GM18870 (cell line): ENCODE measurements around the gene HUS1B.

Experiments used
- ATAC-seq: cut with Tn5 transposase; IDR thresholded peaks from one replicate; pipeline ENCODE4 v1.9.1; 2021; ENCODE audit warnings: moderate library complexity; ENCODE audit not compliant: unreplicated experiment

The HUS1B gene

DNA sequence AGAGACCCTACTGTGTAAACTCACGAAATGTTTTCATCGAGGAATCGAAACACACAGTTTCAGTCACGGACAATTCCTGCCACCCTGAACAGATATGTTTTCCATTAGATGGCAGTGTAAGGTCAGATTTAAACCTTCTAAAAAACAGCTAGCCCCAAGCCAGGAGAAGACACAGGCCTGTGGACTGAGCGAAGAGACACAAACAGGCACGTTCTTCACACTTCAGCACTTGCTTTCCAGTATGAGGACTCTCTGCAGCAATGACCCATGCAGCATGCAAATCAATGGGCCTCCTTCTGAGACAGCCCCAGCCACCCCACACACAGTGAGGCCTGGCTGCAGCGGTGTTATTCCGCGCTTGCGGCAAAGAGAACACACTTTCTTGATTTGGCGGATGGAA, 31.9 kb downstream of the HUS1B start:
- no peak for ATAC-seq

DNA sequence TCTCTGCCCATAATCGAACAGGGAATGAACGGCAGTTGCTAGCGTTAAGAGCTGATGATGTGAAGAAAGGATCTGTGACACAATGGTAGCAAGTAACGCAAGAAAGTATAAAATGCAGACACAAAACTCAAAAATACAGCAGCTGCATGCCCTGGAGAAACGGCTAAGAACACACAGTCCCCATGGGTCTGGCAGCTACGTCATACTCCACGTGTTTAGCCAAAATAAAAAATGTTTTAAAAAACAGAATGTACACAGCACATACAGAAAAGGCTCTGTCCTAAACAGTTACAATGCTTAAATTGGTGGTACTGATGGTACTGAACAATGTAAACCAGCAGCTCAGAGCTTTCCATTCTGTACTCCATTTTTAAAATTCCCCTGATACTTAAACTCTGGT, 34.4 kb downstream of the HUS1B start:
- ATAC-seq, result no peak

DNA sequence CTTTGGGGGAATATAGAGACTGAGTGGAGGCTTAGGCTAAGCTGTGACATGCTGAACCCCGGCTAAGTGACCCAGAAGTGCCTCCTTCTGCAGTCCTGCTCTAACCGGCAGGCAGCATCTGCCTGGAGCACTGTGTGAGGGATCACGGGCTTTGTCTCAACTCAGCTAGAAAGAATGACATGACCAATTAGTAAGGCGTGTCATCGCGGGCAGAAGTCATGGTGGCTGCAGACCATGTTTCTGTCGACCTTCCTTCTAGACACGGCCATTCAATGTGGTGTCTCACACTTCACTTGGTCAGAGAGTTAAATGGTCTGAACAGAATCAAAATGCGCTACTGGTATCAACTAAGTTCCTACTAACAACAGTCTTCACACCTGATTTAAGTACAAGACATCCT, 35.0 kb downstream of the HUS1B start:
- no peak for ATAC-seq

DNA sequence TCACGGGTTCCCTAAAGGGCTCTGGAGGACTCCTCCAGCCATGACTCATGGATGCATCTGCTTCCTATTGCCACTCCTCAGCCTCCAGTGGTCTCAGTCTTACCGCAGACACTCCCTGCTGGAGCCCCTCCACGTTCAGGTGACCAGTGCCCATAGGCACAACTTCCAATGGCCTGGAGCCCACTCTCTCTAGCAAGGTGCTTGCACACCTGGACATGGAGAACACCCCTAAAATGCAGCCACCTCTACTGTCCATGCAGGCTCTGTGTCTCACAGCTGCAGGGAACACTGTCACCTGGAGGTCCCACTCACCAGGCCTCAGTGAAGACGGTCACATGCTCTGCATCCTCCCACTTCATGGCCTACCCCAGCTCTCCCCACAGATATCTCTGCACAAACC, 36.0 kb downstream of the HUS1B start:
- no peak for ATAC-seq

DNA sequence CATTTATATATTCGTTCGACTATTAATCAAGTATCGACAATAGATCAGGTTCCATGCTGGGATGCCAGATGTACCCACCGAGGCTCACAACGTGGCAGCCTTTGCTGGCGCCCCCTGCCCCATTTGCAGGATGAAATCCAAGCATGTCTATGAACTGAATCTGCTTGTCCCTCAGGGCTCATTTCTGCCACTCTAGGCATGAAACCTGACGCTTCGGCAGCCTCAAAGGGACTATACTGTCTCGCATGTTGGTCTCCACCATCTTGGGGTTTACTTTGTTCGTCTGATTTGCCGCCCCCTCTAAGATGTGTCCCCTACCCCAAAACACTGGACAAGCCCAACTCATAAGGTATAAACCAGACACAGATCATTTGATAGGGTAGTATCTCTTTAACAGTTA, 36.7 kb downstream of the HUS1B start:
- no peak for ATAC-seq

DNA sequence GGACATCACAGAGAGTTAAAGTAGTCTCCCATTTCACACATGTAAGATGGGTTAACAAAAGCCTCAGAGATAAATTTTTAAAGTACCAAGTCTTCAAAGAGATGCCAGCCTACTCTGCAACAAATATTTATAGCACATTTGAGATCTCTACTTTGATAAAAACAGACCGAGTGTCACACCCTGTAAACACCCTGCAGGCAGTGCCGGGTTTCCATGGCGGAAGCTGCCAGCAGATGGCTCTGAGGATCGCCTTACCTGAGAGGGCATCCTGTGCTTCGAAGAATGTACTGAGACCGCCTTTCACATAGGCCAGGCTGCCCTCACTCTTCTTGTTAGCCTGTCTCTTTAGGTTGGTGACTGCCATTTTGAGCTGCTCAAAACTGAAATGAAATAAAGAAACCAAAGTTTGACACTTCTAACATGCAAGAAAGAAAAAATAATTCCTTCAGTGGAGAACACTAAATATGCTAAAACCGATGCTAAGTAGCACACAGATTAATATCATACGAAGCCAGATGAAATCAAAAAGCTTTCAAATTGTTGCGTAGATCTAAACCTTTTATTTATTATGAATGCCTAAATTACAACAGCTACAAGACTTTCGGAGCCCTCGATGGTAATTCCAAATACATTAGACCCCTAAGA, 39.3 kb downstream of the HUS1B start:
- no peak for ATAC-seq

DNA sequence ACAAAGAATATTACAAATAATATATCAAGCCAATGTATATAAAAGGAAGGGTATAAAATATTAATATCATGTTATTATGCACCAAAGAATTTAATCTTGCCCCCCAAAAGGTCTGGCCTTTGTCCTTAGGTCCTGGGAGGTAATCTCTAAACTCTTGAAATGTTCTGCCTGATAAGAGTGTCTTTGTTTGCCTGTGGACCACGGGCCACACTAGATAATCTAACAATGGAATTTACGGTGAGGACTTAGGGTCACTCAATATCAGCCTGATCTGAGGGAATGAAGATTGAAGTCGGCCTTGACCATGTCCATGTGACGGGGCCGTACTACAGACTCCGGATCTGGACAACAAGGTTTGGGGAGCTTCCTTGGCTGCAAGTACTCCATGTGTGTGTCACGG, 42.9 kb downstream of the HUS1B start:
- no peak for ATAC-seq

DNA sequence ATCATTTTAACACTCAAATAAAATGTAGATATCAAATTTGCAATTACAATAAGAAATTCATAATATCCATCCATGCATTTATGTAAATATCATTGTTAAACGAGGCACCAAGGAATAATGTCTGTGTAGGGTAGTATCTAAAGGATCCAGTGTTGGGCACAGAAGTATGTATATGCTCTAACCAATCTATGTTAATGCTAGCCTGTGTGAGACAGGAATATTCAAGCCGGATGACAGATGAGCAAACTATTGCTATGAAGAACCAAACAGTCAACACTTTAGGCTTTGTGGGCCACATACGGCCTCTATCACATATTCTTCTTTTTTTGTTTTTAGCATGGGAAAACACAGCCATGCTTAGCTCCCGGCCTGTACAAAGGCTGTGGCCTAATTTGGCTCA, 45.0 kb downstream of the HUS1B start:
- no peak for ATAC-seq

DNA sequence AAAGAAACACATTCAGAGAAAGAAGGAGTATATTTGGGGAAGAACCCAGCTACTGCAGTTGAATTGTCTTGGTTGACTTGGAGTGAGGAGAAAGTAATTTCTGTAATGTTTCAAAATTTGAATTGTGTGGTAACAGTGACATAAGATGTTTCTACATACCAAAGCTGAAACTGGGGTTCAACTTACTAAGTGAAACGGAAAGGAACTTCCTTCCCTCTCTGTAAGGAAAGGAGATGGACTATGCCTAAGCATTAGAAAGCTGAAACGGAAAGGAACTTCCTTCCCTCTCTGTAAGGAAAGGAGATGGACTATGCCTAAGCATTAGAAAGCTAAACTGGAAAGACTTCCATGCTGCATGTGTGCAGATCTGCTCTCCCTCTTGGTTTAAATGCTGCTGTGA, 46.0 kb downstream of the HUS1B start:
- no peak for ATAC-seq

DNA sequence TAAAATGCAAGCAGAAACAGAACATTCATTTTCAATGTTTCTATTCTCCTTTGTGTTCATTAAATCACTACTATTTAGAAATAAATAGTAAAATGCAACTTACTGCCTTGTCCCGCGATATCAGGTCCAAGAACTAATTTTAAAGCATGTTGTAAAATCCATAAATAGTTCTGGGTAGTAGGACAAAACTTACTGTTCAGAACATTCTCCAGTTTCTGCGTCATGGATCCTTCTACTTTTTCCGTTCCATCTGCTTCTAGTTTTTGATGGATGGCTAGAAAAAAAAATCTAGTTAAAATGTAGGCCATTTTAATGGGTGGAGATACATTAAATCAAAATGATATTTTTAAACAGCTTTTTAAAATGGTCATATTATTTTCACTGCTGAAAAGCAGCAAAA, 47.0 kb downstream of the HUS1B start:
- no peak for ATAC-seq

DNA sequence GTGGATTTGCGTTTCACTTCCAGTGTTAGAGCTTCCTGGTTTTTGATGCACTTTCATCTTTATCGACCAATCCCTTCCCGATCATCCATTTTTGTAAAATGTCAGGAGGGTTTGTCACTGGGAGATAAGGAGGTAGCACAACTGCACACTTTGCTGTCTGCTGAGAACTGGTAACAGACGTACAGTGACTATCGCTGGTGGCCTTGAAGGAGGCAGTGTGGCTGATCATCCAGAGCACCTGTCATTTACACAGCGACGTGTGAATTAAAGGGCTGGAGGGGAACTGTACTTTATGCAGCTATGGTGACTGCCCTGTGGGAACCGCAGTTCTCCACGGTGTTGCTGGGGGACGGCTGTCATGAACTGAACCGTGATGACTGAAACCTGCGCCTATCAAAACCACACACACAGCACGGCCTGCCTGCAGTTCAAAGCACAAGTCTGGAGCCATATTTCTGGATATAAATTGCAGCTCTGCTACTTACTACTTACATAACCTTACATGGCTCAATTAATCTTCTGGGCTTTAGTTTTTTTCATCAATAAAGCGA, 50.0 kb downstream of the HUS1B start:
- no peak for ATAC-seq
